ENCODE measurements around the gene ATP7B. TPM values are rescaled to one million over a fixed set of nuclear protein-coding genes. Genes with fewer than 3 reads are reported as not detected.

The ATP7B gene
- total and polyA plus RNA-seq, 2 donors (not counting 3 experiments of a cell fraction or from before 2014, with no cell fraction given), result 4.2 to 8.0 TPM

DNA sequence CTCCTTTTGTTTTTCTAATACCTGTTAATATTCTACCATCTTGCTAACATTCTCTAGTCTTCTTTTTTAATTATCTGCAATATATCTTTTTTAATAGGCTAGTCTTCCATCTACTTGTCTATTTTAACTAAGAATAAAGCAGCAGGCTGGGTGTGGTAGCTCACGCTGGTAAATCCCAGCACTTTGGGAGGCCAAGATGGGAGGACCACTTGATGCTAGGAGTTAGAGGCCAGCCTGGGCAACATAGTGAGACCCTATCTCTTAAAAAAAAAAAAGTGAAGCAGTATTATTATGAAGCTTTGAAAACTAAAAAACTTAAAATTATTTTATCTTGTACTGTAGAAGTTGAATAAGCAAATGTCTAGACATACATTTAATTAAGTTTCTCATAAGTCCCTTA, 16.6 kb upstream of the ATP7B start:
- H3K4me2 ChIP-seq (ENCODE audit: insufficient read depth, low read length), result no peak overlapping the region
- intact Hi-C loops (cut with micrococcal nuclease) (no loop called here), dilution Hi-C loops (cut with MboI; ENCODE audit: extremely low pct_ligation_motif_present, low sequenced_read_pairs) (no loop called here)
- no peaks in the 10 kb centered on the region for H3K9me1 ChIP-seq (replicated peaks; ENCODE audit: control insufficient read depth, extremely low read depth, insufficient read depth, low read length)
- H3K27me3 ChIP-seq (ENCODE audit: control insufficient read depth in 2 of 2, insufficient read depth in 2 of 2, low read length in 2 of 2), result no peaks in the 10 kb centered on the region
- peaks cover 2% of the 10 kb centered on the region for H3K79me2 ChIP-seq (ENCODE audit: control insufficient read depth, insufficient read depth, low read length)
- no peak for FAIRE-seq
- H3K36me3 ChIP-seq (ENCODE audit: control insufficient read depth in 2 of 2, extremely low read depth in 1 of 2, insufficient read depth in 2 of 2, low read length in 2 of 2), result peaks cover 2 to 13% of the 10 kb centered on the region in 2 experiments
- no peak for TF ChIP-seq CTCF (IDR thresholded peaks at IDR 0.05; ENCODE audit: extremely low read depth in 1 of 2, insufficient read depth in 1 of 2, low read depth in 1 of 2, low read length in 2 of 2)
- TF ChIP-seq POLR2AphosphoS5 (IDR thresholded peaks at IDR 0.05; ENCODE audit: insufficient read depth, low read depth, low read length), result no peak
- TF ChIP-seq MYC (IDR thresholded peaks at IDR 0.05; ENCODE audit: low read depth, low read length), result no peak
- no peak for TF ChIP-seq POLR2A (IDR thresholded peaks at IDR 0.05; ENCODE audit: low read depth, low read length)
- no peak for TF ChIP-seq GATA2 (IDR thresholded peaks at IDR 0.05; ENCODE audit: insufficient read depth, insufficient read length, low read depth, low read length)
- no peak for TF ChIP-seq JUN (IDR thresholded peaks at IDR 0.05; ENCODE audit: borderline replicate concordance, insufficient read depth, insufficient read length, low read depth)
- TF ChIP-seq FOS (IDR thresholded peaks at IDR 0.05; ENCODE audit: borderline replicate concordance, insufficient read depth, low read length), result no peak
- TF ChIP-seq, protein P1, sequence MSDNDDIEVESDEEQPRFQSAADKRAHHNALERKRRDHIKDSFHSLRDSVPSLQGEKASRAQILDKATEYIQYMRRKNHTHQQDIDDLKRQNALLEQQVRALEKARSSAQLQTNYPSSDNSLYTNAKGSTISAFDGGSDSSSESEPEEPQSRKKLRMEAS (IDR thresholded peaks at IDR 0.05; ENCODE audit: insufficient read depth, insufficient read length), result no peak
- no peak for TF ChIP-seq EZH2 (IDR thresholded peaks at IDR 0.05; ENCODE audit: borderline replicate concordance, low read depth, low read length, severe bottlenecking)
- DNase-seq (ENCODE audit: low read depth, low spot score), result no peak
- H3K9ac ChIP-seq (replicated peaks; ENCODE audit: extremely low read depth, insufficient read depth, low read length), result no peak overlapping the region
- H3K4me1 ChIP-seq (ENCODE audit: control insufficient read depth, extremely low read depth, insufficient read depth, low read length), result no peaks in the 10 kb centered on the region
- H3K27ac ChIP-seq (ENCODE audit: insufficient read depth, low read depth, low read length), result no peak overlapping the region
- ChIA-PET POLR2A (no interaction called here), CTCF (no interaction called here)
- BruUV-seq (replicated peaks), result no TSS peak
- H3K4me3 ChIP-seq (replicated peaks in 1 of 3; ENCODE audit: insufficient read depth in 1 of 3, low read depth in 1 of 3, low read length in 3 of 3), result no peak overlapping the region
- H2AFZ ChIP-seq (ENCODE audit: low read depth, low read length), result no peak overlapping the region
- H4K20me1 ChIP-seq (replicated peaks; ENCODE audit: control insufficient read depth, extremely low read depth, insufficient read depth, low read length), result no peaks in the 10 kb centered on the region
- H3K9me3 ChIP-seq (replicated peaks; ENCODE audit: control insufficient read depth, insufficient read depth, low read length), result no peaks in the 10 kb centered on the region
